GM03348 (cell line): ENCODE results near the gene NOXA1.
A peak's percentile ranks its signal among the peaks of the same experiment; 100 is the strongest.

ENCODE experiments used
- DNase-seq: peaks from one replicate; pipeline ENCODE4 v3.0.0; 2012; ENCODE audit warnings: low spot score

Gene NOXA1

GRCh38 chr9:137454597-137455358, 31.6 kb downstream of the NOXA1 start:
- DNase-seq: no peak

- DNase-seq: no peak
Observed at GRCh38 chr9:137455359-137455991, 32.3 kb downstream of the NOXA1 start.

GRCh38 chr9:137456061-137456863, 33.1 kb downstream of the NOXA1 start:
- no peak for DNase-seq

- DNase-seq: no peak
Observed at GRCh38 chr9:137456864-137457405, 33.7 kb downstream of the NOXA1 start.

- no peak for DNase-seq
Observed at GRCh38 chr9:137457406-137458193, 34.4 kb downstream of the NOXA1 start.

GRCh38 chr9:137458194-137459151, 35.3 kb downstream of the NOXA1 start:
- DNase-seq: peak; percentile 36

- DNase-seq: peak; percentile 100
Observed at GRCh38 chr9:137459152-137459600, 36.0 kb downstream of the NOXA1 start, which contains the start of gene NSMF. NSMF (minus strand) TSS chr9:137459334; CDS start chr9:137459102, 232 bp downstream.

- no peak for DNase-seq
Observed at GRCh38 chr9:137459601-137460362, 36.6 kb downstream of the NOXA1 start.

- no peak for DNase-seq
Observed at GRCh38 chr9:137460363-137461315, 37.4 kb downstream of the NOXA1 start.

- no peak for DNase-seq
Observed at GRCh38 chr9:137461316-137461662, 38.1 kb downstream of the NOXA1 start.

- DNase-seq: peak; percentile 48
Observed at GRCh38 chr9:137461663-137462395, 38.6 kb downstream of the NOXA1 start.

GRCh38 chr9:137462396-137462985, 39.3 kb downstream of the NOXA1 start:
- DNase-seq: no peak

- no peak for DNase-seq
Observed at GRCh38 chr9:137462986-137463930, 40.1 kb downstream of the NOXA1 start.

GRCh38 chr9:137463931-137464290, 40.7 kb downstream of the NOXA1 start:
- DNase-seq: no peak

- no peak for DNase-seq
Observed at GRCh38 chr9:137464291-137464999, 41.3 kb downstream of the NOXA1 start.
